Activated CD4-positive, alpha-beta T cell treated with anti-CD3 and anti-CD28 coated beads, Interleukin-2, amount 10 ng/mL, durations not matched to agents 24 days and 14 days (primary cell): ENCODE results near the gene ARSJ. TPM values are rescaled to one million over a fixed set of nuclear protein-coding genes. Genes with fewer than 3 reads are reported as not detected.

ENCODE experiments used
- DNase-seq: peaks from one replicate; pipeline ENCODE4 v3.0.0; 2022
- H3K27ac Mint-ChIP-seq: one replicate; pipeline ENCODE4 v1.8.0; 2022; ENCODE audit warnings: mild to moderate bottlenecking, mixed read lengths
- H3K27me3 Mint-ChIP-seq: one replicate; pipeline ENCODE4 v1.8.0; 2022; ENCODE audit warnings: mixed read lengths
- H3K36me3 Mint-ChIP-seq: one replicate; pipeline ENCODE4 v1.8.0; 2022; ENCODE audit warnings: low read depth, mild to moderate bottlenecking, mixed read lengths
- H3K4me1 Mint-ChIP-seq: one replicate; pipeline ENCODE4 v1.8.0; 2021; ENCODE audit warnings: mixed read lengths
- H3K4me3 Mint-ChIP-seq: one replicate; pipeline ENCODE4 v1.8.0; 2022; ENCODE audit warnings: mild to moderate bottlenecking, moderate library complexity, mixed read lengths
- H3K9me3 Mint-ChIP-seq: one replicate; pipeline ENCODE4 v1.8.0; 2021; ENCODE audit warnings: mixed read lengths
- intact Hi-C: fragments of 100-400 bp; cut with micrococcal nuclease; formaldehyde crosslinking; loops from one replicate; pipeline ENCODE4 v1.15.1; 2023
- total RNA-seq: library from RNA; stranded (reverse); gene quantifications from 2 replicates; pipeline ENCODE4 v1.2.3, GENCODE V29; 2022

ARSJ gene
- total RNA-seq, 1 donor from 2014 or later, result not detected

GRCh38 chr4:113882668-113883067 is 96.8 kb downstream of the ARSJ start:
- DNase-seq, result no peak
- no peak overlapping the region for H3K4me3 Mint-ChIP-seq
- no peaks in the 10 kb centered on the region for H3K36me3 Mint-ChIP-seq
- no peaks in the 10 kb centered on the region for H3K27me3 Mint-ChIP-seq
- peaks cover 3% of the 10 kb centered on the region for H3K9me3 Mint-ChIP-seq
- no peak overlapping the region for H3K27ac Mint-ChIP-seq
- no peaks in the 10 kb centered on the region for H3K4me1 Mint-ChIP-seq
- intact Hi-C loops, result no loop called here

DNA sequence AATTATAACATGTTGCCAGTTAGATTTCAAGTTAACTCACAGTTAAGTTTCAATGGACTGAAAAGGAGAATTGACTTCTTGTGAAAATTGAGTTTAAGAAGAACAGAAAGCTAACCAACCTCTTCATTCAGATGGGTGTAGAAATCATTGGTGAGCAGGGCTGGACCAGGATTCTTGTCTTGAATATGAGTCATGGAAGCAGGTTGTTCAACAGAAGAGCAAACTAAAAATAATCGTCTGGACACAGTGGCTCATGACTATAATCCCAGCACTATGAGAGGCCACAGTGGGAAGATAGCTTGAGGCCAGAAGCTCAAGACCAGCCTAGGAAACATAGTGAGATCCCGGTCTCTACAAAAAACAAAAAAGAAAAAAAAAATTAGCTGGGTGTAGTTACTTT is 98.2 kb downstream of the ARSJ start:
- Mint-ChIP-seq H3K27ac (no peak overlapping the region), H3K9me3 (peaks cover 2% of the 10 kb centered on the region), H3K4me1 (no peaks in the 10 kb centered on the region), H3K36me3 (no peaks in the 10 kb centered on the region), H3K27me3 (no peaks in the 10 kb centered on the region), H3K4me3 (no peak overlapping the region)
- no peak for DNase-seq
- intact Hi-C loops, result no loop called here

- H3K36me3 Mint-ChIP-seq, result no peaks in the 10 kb centered on the region
Observed at GRCh38 chr4:113880240-113881028, 99.0 kb downstream of the ARSJ start.

GRCh38 chr4:113878668-113879067 is 100.8 kb downstream of the ARSJ start:
- H3K4me1 Mint-ChIP-seq, result no peaks in the 10 kb centered on the region
- H3K27ac Mint-ChIP-seq, result no peak overlapping the region
- no peak overlapping the region for H3K4me3 Mint-ChIP-seq
- H3K36me3 Mint-ChIP-seq, result no peaks in the 10 kb centered on the region
- H3K27me3 Mint-ChIP-seq, result no peaks in the 10 kb centered on the region
- no peak for DNase-seq
- H3K9me3 Mint-ChIP-seq, result no peaks in the 10 kb centered on the region
- intact Hi-C loops, result no loop called here

More at GRCh38 chr4:113880240-113881028, 99.0 kb downstream of the ARSJ start:
- H3K4me3 Mint-ChIP-seq, result no peak overlapping the region
- no peak for DNase-seq
- no peaks in the 10 kb centered on the region for H3K9me3 Mint-ChIP-seq
- H3K4me1 Mint-ChIP-seq, result no peaks in the 10 kb centered on the region
- no peak overlapping the region for H3K27ac Mint-ChIP-seq
- intact Hi-C loops, result no loop called here
- no peaks in the 10 kb centered on the region for H3K27me3 Mint-ChIP-seq

DNA sequence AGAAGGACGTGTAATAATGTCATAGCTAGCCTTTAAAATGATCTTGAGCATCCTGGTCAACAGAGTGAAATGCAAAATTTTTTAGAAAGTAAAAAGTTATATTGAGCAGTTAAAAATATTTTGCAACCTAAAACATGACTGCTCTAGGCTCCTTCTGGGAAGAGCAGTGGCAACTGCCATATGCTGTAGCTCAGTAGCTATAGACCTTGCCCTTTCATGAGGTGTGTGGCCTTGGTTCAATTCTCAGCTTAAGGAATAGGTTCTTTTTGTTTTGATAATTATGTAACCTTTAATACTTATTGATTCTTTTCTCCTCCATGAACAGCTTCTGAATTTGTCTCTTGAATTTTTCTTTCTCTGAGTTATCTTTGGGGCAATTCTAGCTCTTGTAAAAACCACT is 105.0 kb downstream of the ARSJ start:
- Mint-ChIP-seq H3K4me3 (no peak overlapping the region), H3K27ac (no peak overlapping the region), H3K9me3 (peaks cover 21% of the 10 kb centered on the region), H3K27me3 (no peaks in the 10 kb centered on the region), H3K36me3 (no peaks in the 10 kb centered on the region), H3K4me1 (peaks cover 12% of the 10 kb centered on the region)
- no peak for DNase-seq
- intact Hi-C loops, result loop anchor here (5.0 kb wide), 1 partner anchor 192 kb away; no protein-coding TSS in a partner anchor

DNA sequence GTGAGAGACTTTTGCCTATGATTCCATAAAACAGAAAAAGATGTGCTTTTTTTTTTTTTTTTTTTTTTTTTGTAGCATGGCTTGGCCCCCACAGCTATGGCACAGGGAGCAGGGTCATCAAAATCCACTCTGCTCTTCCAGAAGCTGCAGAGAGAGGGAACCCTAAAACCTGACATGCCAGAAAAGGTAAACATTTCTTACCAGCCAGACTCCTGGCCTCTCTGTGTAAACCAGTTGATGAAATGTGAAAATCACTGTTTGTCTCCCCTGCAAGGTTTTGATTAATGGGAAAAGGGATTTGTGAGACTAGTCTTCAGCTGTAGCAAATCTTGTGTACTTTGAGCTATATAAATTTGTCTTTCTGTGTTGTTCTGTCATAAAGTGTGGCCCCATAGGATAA is 105.9 kb downstream of the ARSJ start:
- peaks cover 12% of the 10 kb centered on the region for H3K4me1 Mint-ChIP-seq
- H3K27ac Mint-ChIP-seq, result no peak overlapping the region
- intact Hi-C loops, result loop anchor here (5.0 kb wide), 1 partner anchor 191 kb away; no protein-coding TSS in a partner anchor
- H3K4me3 Mint-ChIP-seq, result no peak overlapping the region
- H3K36me3 Mint-ChIP-seq, result no peaks in the 10 kb centered on the region
- DNase-seq, result no peak
- H3K27me3 Mint-ChIP-seq, result no peaks in the 10 kb centered on the region
- H3K9me3 Mint-ChIP-seq, result peaks cover 21% of the 10 kb centered on the region

- Mint-ChIP-seq H3K9me3 (peaks cover 21% of the 10 kb centered on the region), H3K4me1 (peaks cover 12% of the 10 kb centered on the region)
- intact Hi-C loops, result loop anchor here (5.0 kb wide), 1 partner anchor 190 kb away; no protein-coding TSS in a partner anchor
Observed at GRCh38 chr4:113872426-113873260, 106.8 kb downstream of the ARSJ start.

DNA sequence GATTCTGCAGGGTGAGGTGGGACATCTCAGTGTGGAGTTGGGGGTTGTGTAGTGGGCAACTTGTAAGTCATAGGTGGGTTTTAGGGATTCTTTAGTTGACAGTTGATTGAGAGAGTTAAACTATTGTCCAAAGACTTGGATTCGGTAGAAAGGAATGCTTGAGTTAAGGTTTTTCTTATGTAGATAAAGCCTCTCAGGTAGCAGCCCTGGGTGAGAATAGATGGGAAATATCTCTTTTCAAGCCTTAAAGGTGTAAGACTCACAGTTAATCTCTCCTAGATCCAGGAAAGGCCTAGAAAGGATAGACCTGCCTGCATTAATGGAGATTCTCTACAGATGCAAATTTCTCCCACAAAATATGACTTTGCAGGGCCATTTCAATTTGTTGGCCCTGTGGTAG is 108.4 kb downstream of the ARSJ start:
- intact Hi-C loops, result loop anchor here (2.0 to 5.0 kb wide), 2 partner anchors 48 to 189 kb away; no protein-coding TSS in a partner anchor
- Mint-ChIP-seq H3K9me3 (peaks cover 21% of the 10 kb centered on the region), H3K27ac (no peak overlapping the region), H3K27me3 (no peaks in the 10 kb centered on the region), H3K36me3 (no peaks in the 10 kb centered on the region), H3K4me1 (peaks cover 12% of the 10 kb centered on the region), H3K4me3 (no peak overlapping the region)
- DNase-seq, result no peak

More at GRCh38 chr4:113872426-113873260, 106.8 kb downstream of the ARSJ start:
- Mint-ChIP-seq H3K4me3 (no peak overlapping the region), H3K27ac (peak overlapping the region; percentile 64), H3K36me3 (no peaks in the 10 kb centered on the region), H3K27me3 (no peaks in the 10 kb centered on the region)
- DNase-seq, result no peak

GRCh38 chr4:113869743-113870375 is 109.6 kb downstream of the ARSJ start:
- Mint-ChIP-seq H3K27ac (peak overlapping the region; percentile 90), H3K4me1 (peaks cover 12% of the 10 kb centered on the region), H3K27me3 (no peaks in the 10 kb centered on the region), H3K4me3 (no peak overlapping the region), H3K36me3 (no peaks in the 10 kb centered on the region), H3K9me3 (peaks cover 21% of the 10 kb centered on the region)
- peak; percentile 67 for DNase-seq
- intact Hi-C loops, result loop anchor here (1.0 to 5.0 kb wide), 5 partner anchors 47 to 515 kb away; no protein-coding TSS in a partner anchor

DNA sequence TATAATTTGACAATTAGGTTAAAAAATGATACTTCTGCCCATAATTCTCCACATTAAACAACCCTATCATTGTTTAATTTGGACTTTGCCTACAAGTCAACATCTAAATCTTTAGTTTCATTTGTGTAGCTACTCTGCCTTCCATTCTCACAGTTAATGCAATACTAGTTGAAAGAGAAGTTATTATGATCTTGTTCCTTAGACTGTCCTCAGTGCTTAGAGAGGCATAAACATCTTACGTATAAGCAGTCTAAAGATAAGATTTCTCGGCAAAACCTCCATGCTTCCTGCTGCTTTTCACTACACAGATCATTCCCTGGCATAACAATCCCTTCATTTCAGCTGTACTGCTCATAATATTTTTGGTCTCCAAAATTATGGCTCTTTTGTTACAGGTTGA is 112.8 kb downstream of the ARSJ start:
- no peaks in the 10 kb centered on the region for H3K36me3 Mint-ChIP-seq
- no peak overlapping the region for H3K27ac Mint-ChIP-seq
- H3K4me3 Mint-ChIP-seq, result no peak overlapping the region
- peaks cover 10% of the 10 kb centered on the region for H3K4me1 Mint-ChIP-seq
- H3K27me3 Mint-ChIP-seq, result peaks cover 3% of the 10 kb centered on the region
- no peak for DNase-seq
- intact Hi-C loops, result no loop called here
- H3K9me3 Mint-ChIP-seq, result peaks cover 10% of the 10 kb centered on the region

- DNase-seq, result no peak
- H3K4me1 Mint-ChIP-seq, result no peaks in the 10 kb centered on the region
- H3K36me3 Mint-ChIP-seq, result no peaks in the 10 kb centered on the region
- intact Hi-C loops, result no loop called here
- no peak overlapping the region for H3K27ac Mint-ChIP-seq
- no peak overlapping the region for H3K4me3 Mint-ChIP-seq
- H3K27me3 Mint-ChIP-seq, result peaks cover 3% of the 10 kb centered on the region
- no peaks in the 10 kb centered on the region for H3K9me3 Mint-ChIP-seq
Observed at GRCh38 chr4:113858924-113859323, 120.5 kb downstream of the ARSJ start.

DNA sequence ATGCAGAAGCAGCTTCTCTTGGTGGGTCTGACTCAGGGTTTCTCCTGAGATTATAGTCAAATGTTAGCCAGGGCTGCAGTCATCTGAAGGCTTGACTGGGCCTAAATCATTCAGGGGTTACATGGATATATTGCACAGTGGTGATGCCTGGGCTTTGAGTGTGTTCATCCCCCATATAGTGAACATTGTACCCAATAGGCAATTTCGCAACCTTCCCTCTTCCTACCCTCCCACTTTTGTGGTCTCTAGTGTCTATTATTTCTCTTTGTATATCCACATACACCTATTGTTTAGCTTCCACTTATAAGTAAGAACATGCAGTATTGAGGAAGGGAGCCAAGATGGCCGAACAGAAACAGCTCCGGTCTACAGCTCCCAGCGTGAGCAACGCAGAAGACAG is 127.6 kb downstream of the ARSJ start:
- no peaks in the 10 kb centered on the region for H3K4me1 Mint-ChIP-seq
- no peaks in the 10 kb centered on the region for H3K36me3 Mint-ChIP-seq
- H3K27ac Mint-ChIP-seq, result no peak overlapping the region
- intact Hi-C loops, result no loop called here
- DNase-seq, result no peak
- H3K27me3 Mint-ChIP-seq, result no peaks in the 10 kb centered on the region
- H3K9me3 Mint-ChIP-seq, result peaks cover 15% of the 10 kb centered on the region
- H3K4me3 Mint-ChIP-seq, result no peak overlapping the region
